Endothelial cell of umbilical vein (primary cell): Measurements from ENCODE around the gene DBF4. TPM values are rescaled to one million over a fixed set of nuclear protein-coding genes. Genes with fewer than 3 reads are reported as not detected.

Experiments used
- BruUV-seq: library from RNA; stranded (reverse); fragments of 400-500 nt; replicated peaks from 2 replicates; lab custom pipeline; 2021; lab: Mats Ljungman, UMichigan
- CTCF ChIA-PET: fragments of 300-600, 350-600 bp; sonication (Branson Sonifier 250); formaldehyde crosslinking; loops from one replicate; lab custom pipeline; 2021; ENCODE audit warnings: antibody characterized with exemption, inconsistent platforms; lab: Charles Lee
- POLR2A ChIA-PET: fragments of 300-600, 350-600 bp; sonication (Branson Sonifier 250); formaldehyde crosslinking; loops from one replicate; lab custom pipeline; 2021; ENCODE audit warnings: antibody characterized with exemption, inconsistent platforms; lab: Charles Lee
- DNase-seq: peaks from one replicate; pipeline ENCODE4 v3.0.0-alpha.2; 2011; ENCODE audit warnings: low read depth, low spot score
- FAIRE-seq: peaks from 2 replicates; lab custom pipeline; 2011; peaks lifted over from hg19 to GRCh38; lab: Jason Lieb, UNC
- H2AFZ ChIP-seq: 2 replicates; pipeline ENCODE4 v1.6.0; 2012; ENCODE audit warnings: low read depth, low read length, control low read depth, inconsistent platforms
- H3K27ac ChIP-seq: 2 replicates; pipeline ENCODE4 v1.5.1; 2011; ENCODE audit warnings: low read depth, mild to moderate bottlenecking, control low read depth, low read length, moderate library complexity; ENCODE audit not compliant: insufficient read depth
- H3K27me3 ChIP-seq, 2 experiments: 2 replicates each; pipeline versions ENCODE4 v1.6.0 to v1.6.1; 2011; ENCODE audit warnings: low read length in 2 of 2, mixed read lengths in 1 of 2; ENCODE audit not compliant: control insufficient read depth in 2 of 2, insufficient read depth in 2 of 2
- H3K36me3 ChIP-seq, 2 experiments: 2 replicates in 1 of 2; 3 replicates in 1 of 2; pipeline ENCODE4 v1.5.1; 2011; ENCODE audit warnings: low read length in 2 of 2, mild to moderate bottlenecking in 1 of 2, moderate library complexity in 1 of 2; ENCODE audit not compliant: control insufficient read depth in 2 of 2, insufficient read depth in 2 of 2; ENCODE audit errors: extremely low read depth in 1 of 2
- H3K4me1 ChIP-seq: 3 replicates; pipeline ENCODE4 v1.5.1; 2011; ENCODE audit warnings: mild to moderate bottlenecking, low read length; ENCODE audit not compliant: control insufficient read depth, insufficient read depth; ENCODE audit errors: extremely low read depth
- H3K4me2 ChIP-seq: 2 replicates; pipeline ENCODE4 v1.6.1; 2011; ENCODE audit warnings: low read length, control low read depth, mixed read lengths; ENCODE audit not compliant: insufficient read depth
- H3K4me3 ChIP-seq, 3 experiments: fragments of 200-600 bp in 1 of 3; sonication (generic), shearing (Covaris generic) in 1 of 3; replicated peaks in 1 of 3; 2 replicates each; pipeline ENCODE4 v1.5.1; 2011 to 2016; ENCODE audit warnings: control low read depth in 3 of 3, low read length in 3 of 3, mild to moderate bottlenecking in 2 of 3, inconsistent platforms in 1 of 3, low read depth in 1 of 3, moderate library complexity in 1 of 3; ENCODE audit not compliant: insufficient read depth in 1 of 3
- H3K79me2 ChIP-seq: 2 replicates; pipeline ENCODE4 v1.6.0; 2012; ENCODE audit warnings: low read length, inconsistent platforms; ENCODE audit not compliant: control insufficient read depth, insufficient read depth
- H3K9ac ChIP-seq: replicated peaks from 2 replicates; pipeline ENCODE3; 2011; ENCODE audit warnings: low read length, control low read depth; ENCODE audit not compliant: insufficient read depth; ENCODE audit errors: extremely low read depth
- H3K9me1 ChIP-seq: replicated peaks from 3 replicates; pipeline ENCODE4 v1.6.0; 2011; ENCODE audit warnings: mild to moderate bottlenecking, low read length; ENCODE audit not compliant: control insufficient read depth, insufficient read depth; ENCODE audit errors: extremely low read depth
- H3K9me3 ChIP-seq: replicated peaks from 2 replicates; pipeline ENCODE4 v1.5.1; 2012; ENCODE audit warnings: low read length, inconsistent platforms; ENCODE audit not compliant: control insufficient read depth, insufficient read depth
- H4K20me1 ChIP-seq: replicated peaks from 2 replicates; pipeline ENCODE3; 2011; ENCODE audit warnings: mild to moderate bottlenecking, low read length; ENCODE audit not compliant: control insufficient read depth, insufficient read depth; ENCODE audit errors: extremely low read depth
- EZH2 ChIP-seq: IDR thresholded peaks from 2 replicates; pipeline ENCODE4 v1.6.1; 2012; ENCODE audit warnings: borderline replicate concordance, low read depth, mild to moderate bottlenecking, moderate library complexity, low read length, inconsistent platforms; ENCODE audit not compliant: severe bottlenecking
- FOS ChIP-seq: IDR thresholded peaks from 2 replicates; pipeline ENCODE4 v1.6.1; 2011; ENCODE audit warnings: mild to moderate bottlenecking, low read length, moderate library complexity, borderline replicate concordance; ENCODE audit not compliant: insufficient read depth
- GATA2 ChIP-seq: IDR thresholded peaks from 2 replicates; pipeline ENCODE4 v1.7.0; 2011; ENCODE audit warnings: low read depth, mild to moderate bottlenecking, moderate library complexity, mixed read lengths, low read length; ENCODE audit not compliant: insufficient read length, insufficient read depth
- JUN ChIP-seq: IDR thresholded peaks from 2 replicates; pipeline ENCODE4 v1.6.1; 2011; ENCODE audit warnings: borderline replicate concordance, low read depth; ENCODE audit not compliant: insufficient read length, insufficient read depth
- MYC ChIP-seq: IDR thresholded peaks from one replicate; pipeline ENCODE4 v1.6.1; 2011; ENCODE audit warnings: mild to moderate bottlenecking, low read depth, low read length
- POLR2A ChIP-seq: IDR thresholded peaks from 2 replicates; pipeline ENCODE4 v1.6.1; 2012; ENCODE audit warnings: low read depth, mild to moderate bottlenecking, control low read depth, low read length
- POLR2AphosphoS5 ChIP-seq: IDR thresholded peaks from 2 replicates; pipeline ENCODE4 v1.6.1; 2012; ENCODE audit warnings: low read depth, mild to moderate bottlenecking, control low read depth, low read length, moderate library complexity; ENCODE audit not compliant: insufficient read depth
- dilution Hi-C: fragments of 300-500 bp; cut with MboI; formaldehyde crosslinking; loops from one replicate; pipeline ENCODE4 v1.15.0; 2019; ENCODE audit warnings: low sequenced_read_pairs; ENCODE audit not compliant: extremely low pct_ligation_motif_present
- intact Hi-C: fragments of 100-400 bp; cut with micrococcal nuclease; formaldehyde crosslinking; loops from one replicate; pipeline ENCODE4 v1.10.0; 2022
- polyA plus RNA-seq, 4 experiments: library from polyadenylated mRNA; depleted of rRNA in 3 of 4; stranded (reverse) in 3 of 4; unstranded in 1 of 4; fragments of >200 nt; gene quantifications; 2 replicates each; pipeline versions ENCODE4 v1.2.1 to v1.2.3, GENCODE V29; 2011 to 2012; ENCODE audit warnings: missing spikeins in 1 of 4
- total RNA-seq: library from RNA; stranded (reverse); gene quantifications from 2 replicates; pipeline ENCODE4 v1.2.3, GENCODE V29; 2021
- TF ChIP-seq, protein P1 (sequence below): IDR thresholded peaks from 2 replicates; pipeline ENCODE4 v1.6.1; 2011; ENCODE audit not compliant: insufficient read depth, insufficient read length
- TF ChIP-seq, protein P2 (sequence below), 2 donors: IDR thresholded peaks; 1 replicate in 1 of 2; 2 replicates in 1 of 2; pipeline ENCODE4 v1.5.1; 2011; ENCODE audit warnings: low read length in 2 of 2, mild to moderate bottlenecking in 2 of 2, moderate library complexity in 2 of 2, control low read depth in 1 of 2, inconsistent platforms in 1 of 2, low read depth in 1 of 2; ENCODE audit not compliant: insufficient read depth in 1 of 2; ENCODE audit errors: extremely low read depth in 1 of 2

The DBF4 gene
- total and polyA plus RNA-seq, 2 donors (not counting 3 experiments of a cell fraction or from before 2014, with no cell fraction given) = 3.7 to 39.7 TPM

DNA sequence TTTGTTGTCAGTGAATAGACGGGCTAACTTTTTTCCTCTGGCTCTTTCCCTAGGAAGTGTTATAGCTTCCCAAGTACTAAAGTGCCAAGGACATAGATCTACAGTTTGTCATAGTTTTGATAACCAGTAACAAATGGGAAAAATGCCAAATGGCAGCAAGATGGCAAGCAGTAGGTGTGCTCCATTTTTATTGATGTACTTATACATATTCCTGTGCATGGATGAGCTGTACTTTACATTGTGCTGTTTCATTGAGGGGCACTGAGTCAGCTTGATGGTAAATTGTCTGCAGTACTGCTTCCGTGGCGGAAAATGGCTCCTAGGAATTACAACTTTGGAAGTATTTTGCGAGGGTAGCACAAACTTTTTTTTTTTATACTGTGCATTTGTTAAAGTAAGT lies 64.8 kb downstream of the DBF4 start:
- DNase-seq = no peak
- H3K9me1 ChIP-seq = no peaks in the 10 kb centered on the region
- no peaks in the 10 kb centered on the region for H3K36me3 ChIP-seq
- H4K20me1 ChIP-seq = no peaks in the 10 kb centered on the region
- FAIRE-seq = no peak
- H3K79me2 ChIP-seq = no peaks in the 10 kb centered on the region
- no peak overlapping the region for H3K27ac ChIP-seq
- peaks cover 0 to under 1% of the 10 kb centered on the region in 2 experiments for H3K27me3 ChIP-seq
- no peaks in the 10 kb centered on the region for H3K4me1 ChIP-seq
- no peak overlapping the region for H3K4me3 ChIP-seq
- dilution Hi-C loops = no loop called here
- H3K4me2 ChIP-seq = no peak overlapping the region
- intact Hi-C loops = no loop called here
- TF ChIP-seq MYC (no peak), GATA2 (no peak), JUN (no peak), POLR2AphosphoS5 (no peak), FOS (no peak), EZH2 (no peak), POLR2A (no peak)
- TF ChIP-seq, protein P1, sequence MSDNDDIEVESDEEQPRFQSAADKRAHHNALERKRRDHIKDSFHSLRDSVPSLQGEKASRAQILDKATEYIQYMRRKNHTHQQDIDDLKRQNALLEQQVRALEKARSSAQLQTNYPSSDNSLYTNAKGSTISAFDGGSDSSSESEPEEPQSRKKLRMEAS = no peak
- TF ChIP-seq, protein P2, sequence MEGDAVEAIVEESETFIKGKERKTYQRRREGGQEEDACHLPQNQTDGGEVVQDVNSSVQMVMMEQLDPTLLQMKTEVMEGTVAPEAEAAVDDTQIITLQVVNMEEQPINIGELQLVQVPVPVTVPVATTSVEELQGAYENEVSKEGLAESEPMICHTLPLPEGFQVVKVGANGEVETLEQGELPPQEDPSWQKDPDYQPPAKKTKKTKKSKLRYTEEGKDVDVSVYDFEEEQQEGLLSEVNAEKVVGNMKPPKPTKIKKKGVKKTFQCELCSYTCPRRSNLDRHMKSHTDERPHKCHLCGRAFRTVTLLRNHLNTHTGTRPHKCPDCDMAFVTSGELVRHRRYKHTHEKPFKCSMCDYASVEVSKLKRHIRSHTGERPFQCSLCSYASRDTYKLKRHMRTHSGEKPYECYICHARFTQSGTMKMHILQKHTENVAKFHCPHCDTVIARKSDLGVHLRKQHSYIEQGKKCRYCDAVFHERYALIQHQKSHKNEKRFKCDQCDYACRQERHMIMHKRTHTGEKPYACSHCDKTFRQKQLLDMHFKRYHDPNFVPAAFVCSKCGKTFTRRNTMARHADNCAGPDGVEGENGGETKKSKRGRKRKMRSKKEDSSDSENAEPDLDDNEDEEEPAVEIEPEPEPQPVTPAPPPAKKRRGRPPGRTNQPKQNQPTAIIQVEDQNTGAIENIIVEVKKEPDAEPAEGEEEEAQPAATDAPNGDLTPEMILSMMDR (IDR thresholded peaks at IDR 0.05; ENCODE audit: extremely low read depth in 1 of 2, insufficient read depth in 1 of 2, low read depth in 1 of 2, low read length in 2 of 2) = no peak
- POLR2A ChIA-PET = no interaction called here
- H3K9me3 ChIP-seq = no peaks in the 10 kb centered on the region
- BruUV-seq = no TSS peak
- no peak overlapping the region for H2AFZ ChIP-seq
- no peak overlapping the region for H3K9ac ChIP-seq
- CTCF ChIA-PET = no interaction called here
